ENCODE data around the gene KLRK1. TPM values are rescaled to one million over a fixed set of nuclear protein-coding genes. Genes with fewer than 3 reads are reported as not detected.
"Not testable (repeated sequence)": the region's sequence is repeated elsewhere in the genome, so short reads cannot be mapped to it uniquely, and the experiment has no call there.

Gene KLRK1
- polyA plus RNA-seq, 4 donors, result 0.63 to 1.0 (median 0.84) TPM

GRCh38 chr12:10363914-10364814 lies 25.7 kb downstream of the KLRK1 start:
- peak in 3 of 4 donors; percentile 50 to 70 (median 54) for DNase-seq (ENCODE audit: low read depth in 4 of 4, low spot score in 3 of 4)

GRCh38 chr12:10363658-10363913 lies 26.3 kb downstream of the KLRK1 start:
- peak in 1 of 4 donors; percentile 25 for DNase-seq (ENCODE audit: low read depth in 4 of 4, low spot score in 3 of 4)

GRCh38 chr12:10362828-10363657 lies 26.8 kb downstream of the KLRK1 start:
- DNase-seq (ENCODE audit: low read depth in 4 of 4, low spot score in 3 of 4), result peak in 1 of 4 donors; percentile 16

GRCh38 chr12:10362325-10362724 lies 27.5 kb downstream of the KLRK1 start:
- DNase-seq (ENCODE audit: low read depth in 4 of 4, low spot score in 3 of 4), result no peak

- peak in 1 of 4 donors; percentile 12 for DNase-seq (ENCODE audit: low read depth in 4 of 4, low spot score in 3 of 4)
Observed at GRCh38 chr12:10361622-10362021, 28.2 kb downstream of the KLRK1 start.

GRCh38 chr12:10361084-10361483 lies 28.8 kb downstream of the KLRK1 start:
- no peak for DNase-seq (ENCODE audit: low read depth in 4 of 4, low spot score in 3 of 4)

GRCh38 chr12:10358969-10359368 lies 30.9 kb downstream of the KLRK1 start:
- DNase-seq (ENCODE audit: low read depth in 4 of 4, low spot score in 3 of 4), result no peak

- no peak for DNase-seq (ENCODE audit: low read depth in 4 of 4, low spot score in 3 of 4)
Observed at GRCh38 chr12:10358131-10358530, 31.7 kb downstream of the KLRK1 start.

- DNase-seq (ENCODE audit: low read depth in 4 of 4, low spot score in 3 of 4), result no peak
Observed at GRCh38 chr12:10354502-10354901, 35.3 kb downstream of the KLRK1 start.

GRCh38 chr12:10354071-10354470 lies 35.8 kb downstream of the KLRK1 start:
- no peak for DNase-seq (ENCODE audit: low read depth in 4 of 4, low spot score in 3 of 4)

GRCh38 chr12:10351457-10351856 lies 38.4 kb downstream of the KLRK1 start:
- not testable (repeated sequence) for DNase-seq (ENCODE audit: low read depth in 4 of 4, low spot score in 3 of 4)

GRCh38 chr12:10341892-10342509 lies 47.8 kb downstream of the KLRK1 start:
- no peak for DNase-seq (ENCODE audit: low read depth in 4 of 4, low spot score in 3 of 4)

- not testable (repeated sequence) for DNase-seq (ENCODE audit: low read depth in 4 of 4, low spot score in 3 of 4)
Observed at GRCh38 chr12:10340946-10341345, 48.9 kb downstream of the KLRK1 start.

- no peak for DNase-seq (ENCODE audit: low read depth in 4 of 4, low spot score in 3 of 4)
Observed at GRCh38 chr12:10339053-10339840, 50.6 kb downstream of the KLRK1 start.

- DNase-seq (ENCODE audit: low read depth in 4 of 4, low spot score in 3 of 4), result not testable (repeated sequence)
Observed at GRCh38 chr12:10338470-10338869, 51.4 kb downstream of the KLRK1 start.

GRCh38 chr12:10336196-10336595 lies 53.6 kb downstream of the KLRK1 start:
- not testable (repeated sequence) for DNase-seq (ENCODE audit: low read depth in 4 of 4, low spot score in 3 of 4)

- DNase-seq (ENCODE audit: low read depth in 4 of 4, low spot score in 3 of 4), result peak; percentile 2 to 20 (median 10)
Observed at GRCh38 chr12:10331642-10332239, 58.1 kb downstream of the KLRK1 start.

GRCh38 chr12:10328691-10329090 lies 61.1 kb downstream of the KLRK1 start:
- not testable (repeated sequence) for DNase-seq (ENCODE audit: low read depth in 4 of 4, low spot score in 3 of 4)

Data from left renal pelvis (tissue), 4 donors.